Fibroblast of skin of left quadriceps (primary cell): ENCODE measurements around the gene TRAPPC8.

Experiments used
- DNase-seq, 2 experiments: peaks; one replicate each; pipeline ENCODE4 v3.0.0-alpha.2; 2013; ENCODE audit warnings: low read depth in 2 of 2

TRAPPC8 gene

DNA sequence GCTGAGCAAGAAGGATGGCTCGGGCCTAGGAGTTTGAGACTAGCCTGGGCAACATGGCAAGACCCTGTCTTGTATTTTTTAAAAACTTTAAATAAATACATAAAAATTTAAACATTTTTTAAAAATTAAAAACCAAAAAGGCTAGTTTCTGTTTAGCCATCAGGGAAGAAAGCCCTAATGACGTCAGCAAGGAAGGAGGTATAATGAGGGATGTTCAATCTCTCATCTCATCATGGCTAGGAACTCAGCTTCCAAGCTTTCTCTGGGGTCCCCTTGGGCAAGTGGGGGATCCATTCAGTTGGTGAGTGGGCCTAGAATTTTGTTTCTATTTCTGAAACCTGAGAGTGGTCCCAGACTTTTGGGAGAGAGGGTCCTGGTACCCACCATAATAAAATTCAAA is 147.2 kb downstream of the TRAPPC8 start:
- DNase-seq: no peak

DNA sequence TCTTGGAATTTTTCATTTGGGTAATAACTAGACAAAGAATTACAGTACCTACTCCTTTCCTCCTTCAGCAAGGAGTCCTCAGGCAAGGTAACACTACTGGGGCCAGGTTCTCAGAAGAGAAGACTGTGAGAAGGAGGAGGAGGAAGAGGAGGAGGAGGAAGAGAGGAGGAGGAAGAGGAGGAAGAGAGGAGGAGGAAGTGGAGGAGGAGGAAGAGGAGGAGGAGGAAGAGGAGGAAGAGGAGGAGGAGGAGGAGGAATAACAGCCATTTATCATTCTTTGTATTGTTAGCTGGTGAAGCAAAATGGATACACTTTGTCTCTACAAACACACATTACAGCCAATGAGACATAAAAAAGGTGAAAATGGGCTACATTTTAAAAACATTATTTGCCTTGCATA is 149.4 kb downstream of the TRAPPC8 start:
- no peak for DNase-seq

DNA sequence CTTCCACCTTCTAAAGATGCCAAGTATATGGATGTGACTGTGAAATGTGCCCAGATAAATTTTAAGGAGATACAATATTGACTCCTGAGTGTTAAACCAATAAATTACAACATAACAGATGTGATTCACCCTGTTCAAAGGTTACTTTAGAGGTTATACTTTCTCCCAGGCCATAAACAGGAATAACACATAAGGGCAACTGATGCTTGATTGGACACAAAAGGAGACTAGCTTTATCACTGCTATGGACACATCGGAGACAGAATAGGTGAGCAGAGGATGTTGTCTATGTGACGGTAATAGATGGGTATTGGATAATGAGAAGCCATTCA is 150.4 kb downstream of the TRAPPC8 start:
- no peak for DNase-seq

DNA sequence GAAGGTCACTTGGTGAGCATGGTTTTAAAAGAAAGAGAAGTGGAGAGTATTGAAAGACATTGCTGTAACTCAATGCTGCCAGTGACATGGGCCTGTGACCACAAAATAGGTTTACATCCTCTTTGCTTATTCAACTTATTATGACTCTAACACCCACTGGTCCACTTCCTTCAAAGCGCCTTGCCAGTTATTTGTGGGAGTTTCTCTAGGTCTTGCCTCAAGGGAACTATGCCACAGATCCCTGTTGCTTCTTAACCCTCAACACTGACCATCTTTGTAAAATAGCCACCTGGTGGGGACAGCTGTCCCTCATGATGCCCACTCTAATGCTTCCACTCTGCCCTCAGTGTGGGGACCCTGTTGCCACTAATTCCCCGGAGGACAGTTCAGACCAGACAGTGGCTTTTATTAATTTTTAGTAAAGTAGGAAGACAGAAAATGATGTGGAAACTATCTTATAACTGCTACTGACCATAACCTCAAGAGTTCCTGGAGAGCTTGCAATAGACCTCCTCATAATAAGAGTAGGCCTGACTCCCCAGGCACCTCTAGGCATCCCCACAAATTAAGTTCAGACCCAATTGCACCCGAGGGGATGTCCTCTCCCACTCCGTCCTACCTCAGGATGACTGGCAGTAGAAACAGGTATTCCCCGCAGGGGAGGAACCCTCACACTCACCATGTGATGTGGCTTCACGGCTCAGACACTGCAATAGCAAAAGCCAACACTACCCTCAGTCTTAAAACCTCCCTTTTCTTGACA is 150.9 kb downstream of the TRAPPC8 start:
- DNase-seq: no peak

DNA sequence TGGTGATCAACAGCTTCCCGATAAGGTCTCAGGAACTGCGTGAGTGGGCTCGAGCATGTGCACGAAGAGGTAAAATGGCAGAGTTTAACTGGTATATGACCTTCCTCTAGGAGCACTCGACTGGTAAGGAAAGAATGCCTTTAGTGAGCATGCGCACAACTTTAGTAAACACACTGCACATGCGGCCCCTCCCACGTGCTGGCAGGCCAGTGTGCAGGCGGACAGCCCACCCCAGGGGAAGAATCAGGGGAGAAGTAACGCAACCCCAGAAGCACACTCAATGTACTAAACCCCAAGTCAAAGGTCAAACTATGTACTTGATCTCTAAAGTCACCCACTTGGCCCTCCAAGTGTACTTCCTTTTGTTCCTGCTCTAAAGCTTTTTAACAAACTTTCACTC is 153.5 kb downstream of the TRAPPC8 start:
- DNase-seq: no peak

DNA sequence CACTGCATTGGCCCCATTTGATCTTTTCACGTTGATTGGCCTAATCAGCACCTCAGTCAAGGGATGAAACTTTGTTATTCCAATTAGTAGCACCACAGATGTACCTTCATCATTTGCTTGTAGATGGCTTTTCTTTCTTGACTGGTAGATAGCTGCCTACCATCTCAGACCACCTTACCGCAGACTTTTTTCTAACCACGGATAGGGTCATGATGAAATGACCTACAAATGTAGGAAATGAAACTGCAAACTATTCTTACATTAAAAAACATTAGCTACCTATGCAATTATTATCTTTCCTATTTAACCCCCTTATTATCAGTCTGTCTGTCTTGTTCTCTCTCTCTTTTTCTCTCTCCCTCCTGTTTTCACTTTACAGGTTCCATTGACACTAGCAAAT is 159.9 kb downstream of the TRAPPC8 start:
- DNase-seq: no peak
